ENCODE results near the gene SLC27A5. TPM values are rescaled to one million over a fixed set of nuclear protein-coding genes. Genes with fewer than 3 reads are reported as not detected.

The SLC27A5 gene
- total and polyA plus RNA-seq, 2 of the 4 experiments (the other 2 are of a cell fraction), result 7.7 to 11.2 TPM

- Histone ChIP-seq H3K36me3 (ENCODE audit: control insufficient read depth, insufficient read depth, low read length) (peaks cover 11% of the 10 kb centered on the region), H3K4me2 (ENCODE audit: low read depth, low read length) (no peak overlapping the region), H3K4me1 (ENCODE audit: control insufficient read depth, insufficient read depth, low read length) (peaks cover 7% of the 10 kb centered on the region), H3K14ac (replicated peaks; ENCODE audit: low read depth, low read length) (no peak overlapping the region), H2BK20ac (ENCODE audit: low read depth, low read length) (no peak overlapping the region), H3K9ac (ENCODE audit: low read depth, low read length) (no peak overlapping the region), H2BK5ac (ENCODE audit: low read depth, low read length, poor library complexity, severe bottlenecking) (no peak overlapping the region), H3K9me3 (ENCODE audit: control insufficient read depth, insufficient read depth, low read length) (no peaks in the 10 kb centered on the region), H3K9me1 (ENCODE audit: insufficient read depth, low read length) (peaks cover 12% of the 10 kb centered on the region), H3K56ac (ENCODE audit: extremely low read depth, insufficient read depth, low read length) (no peak overlapping the region), H3K27me3 (ENCODE audit: control insufficient read depth, insufficient read depth, low read length) (no peaks in the 10 kb centered on the region), H2AFZ (replicated peaks; ENCODE audit: low read length, poor library complexity) (no peak overlapping the region), H3K4me3 (ENCODE audit: insufficient read depth, low read depth, low read length) (no peak overlapping the region), H3K27ac (ENCODE audit: insufficient read depth, low read length) (no peak overlapping the region), H3K18ac (ENCODE audit: low read depth, low read length) (no peak overlapping the region), H2AK9ac (replicated peaks; ENCODE audit: low read depth, low read length, poor library complexity) (no peak overlapping the region), H4K5ac (ENCODE audit: low read depth, low read length) (no peak overlapping the region), H3K4ac (ENCODE audit: low read depth, low read length) (no peak overlapping the region), H3K23ac (ENCODE audit: low read depth, low read length) (no peak overlapping the region), H4K8ac (ENCODE audit: low read depth in 2 of 2, low read length in 2 of 2) (no peak overlapping the region), H2BK15ac (ENCODE audit: low read depth, low read length) (no peak overlapping the region), H2AK5ac (ENCODE audit: low read depth, low read length) (no peak overlapping the region), H4K20me1 (ENCODE audit: insufficient read depth, low read length) (no peaks in the 10 kb centered on the region), H4K91ac (ENCODE audit: insufficient read depth, low read depth, low read length) (no peak overlapping the region), H3K79me1 (ENCODE audit: low read depth in 1 of 2, low read length in 2 of 2) (peaks cover 6 to 20% of the 10 kb centered on the region in 2 experiments; a peak in 2 of 4 replicates), H2BK120ac (ENCODE audit: low read depth, low read length) (no peak overlapping the region)
- intact Hi-C loops (cut with micrococcal nuclease) (no loop called here), dilution Hi-C loops (cut with HindIII; ENCODE audit: low sequenced_read_pairs, unreplicated experiment) (no loop called here), in situ Hi-C loops (cut with MboI; ENCODE audit: low sequenced_read_pairs) (no loop called here)
- TF ChIP-seq BHLHE40 (IDR thresholded peaks at IDR 0.05; ENCODE audit: low read depth, low read length), result no peak
- no peak for TF ChIP-seq MXI1 (IDR thresholded peaks at IDR 0.05; ENCODE audit: borderline replicate concordance, low read depth, low read length)
- TF ChIP-seq NFE2L2 (IDR thresholded peaks at IDR 0.05; ENCODE audit: low read depth, low read length), result no peak
- TF ChIP-seq RFX5 (IDR thresholded peaks at IDR 0.05; ENCODE audit: low read depth, low read length), result no peak
- no peak for TF ChIP-seq MAZ (IDR thresholded peaks at IDR 0.05; ENCODE audit: borderline replicate concordance, low read depth, low read length)
- TF ChIP-seq POLR2A (IDR thresholded peaks at IDR 0.05; ENCODE audit: low read depth, low read length), result no peak
- TF ChIP-seq USF2 (IDR thresholded peaks at IDR 0.05; ENCODE audit: low read depth, low read length), result no peak
- TF ChIP-seq ELK1 (IDR thresholded peaks at IDR 0.05; ENCODE audit: borderline replicate concordance, low read depth, low read length), result no peak
- TF ChIP-seq RAD21 (IDR thresholded peaks at IDR 0.05; ENCODE audit: low read length), result no peak
- no peak for TF ChIP-seq RCOR1 (IDR thresholded peaks at IDR 0.05; ENCODE audit: insufficient replicate concordance, low read length)
- no peak for ATAC-seq (ENCODE audit: low read depth)
- BruUV-seq (replicated peaks), result no TSS peak
- no peak for DNase-seq
- 94% methylated on average over 15 of the region's 20 CpGs; no CpG with 5 or more reads in 1 of the 2 experiments for WGBS, 2 experiments (ENCODE audit: extremely low coverage in 2 of 2, insufficient read length in 1 of 2)
- CTCF ChIA-PET, result no interaction called here
- POLR2A ChIA-PET (ENCODE audit: unreplicated experiment), result no interaction called here
Measured at GRCh38 chr19:58480481-58480830, 31.3 kb downstream of the SLC27A5 start.
